H1 (cell line): ENCODE results near the gene SDHAF4. TPM values are rescaled to one million over a fixed set of nuclear protein-coding genes. Genes with fewer than 3 reads are reported as not detected.
"Not testable (repeated sequence)": the region's sequence is repeated elsewhere in the genome, so short reads cannot be mapped to it uniquely, and the experiment has no call there.

ENCODE experiments used
- CTCF ChIA-PET: fragments of 300-600 bp; sonication (Branson Sonifier 250); formaldehyde crosslinking; loops from one replicate; lab custom pipeline; 2021; ENCODE audit not compliant: partially characterized antibody; lab: Charles Lee
- POLR2A ChIA-PET: fragments of 300-600 bp; sonication (Branson Sonifier 250); formaldehyde crosslinking; loops from one replicate; lab custom pipeline; 2021; ENCODE audit warnings: inconsistent platforms; ENCODE audit not compliant: partially characterized antibody; lab: Charles Lee
- DNase-seq, 2 experiments: peaks; one replicate each; pipeline versions ENCODE4 v3.0.0 to v3.0.0-alpha.2; 2010 to 2022; ENCODE audit warnings: low spot score in 2 of 2, low read depth in 1 of 2, mixed read lengths in 1 of 2
- FAIRE-seq: peaks from 2 replicates; lab custom pipeline; 2011; peaks lifted over from hg19 to GRCh38; lab: Jason Lieb, UNC
- H2AFZ ChIP-seq: 2 replicates; pipeline ENCODE4 v1.8.1; 2012; ENCODE audit warnings: low read length, inconsistent platforms
- H2AK5ac ChIP-seq: 2 replicates; pipeline ENCODE4 v1.6.1; 2013; ENCODE audit warnings: low read depth, low read length
- H2BK120ac ChIP-seq: replicated peaks from 2 replicates; pipeline ENCODE3; 2013; ENCODE audit warnings: low read depth, low read length, inconsistent platforms
- H2BK12ac ChIP-seq: 2 replicates; pipeline ENCODE4 v1.6.1; 2013; ENCODE audit warnings: low read depth, low read length
- H2BK15ac ChIP-seq: 2 replicates; pipeline ENCODE4 v1.6.1; 2013; ENCODE audit warnings: low read length
- H2BK20ac ChIP-seq: 2 replicates; pipeline ENCODE4 v1.6.1; 2013; ENCODE audit warnings: low read length
- H2BK5ac ChIP-seq: 2 replicates; pipeline ENCODE4 v1.6.1; 2013; ENCODE audit warnings: low read depth, low read length
- H3K14ac ChIP-seq: 2 replicates; pipeline ENCODE4 v1.6.1; 2013; ENCODE audit warnings: inconsistent platforms; ENCODE audit not compliant: insufficient read length
- H3K18ac ChIP-seq: 2 replicates; pipeline ENCODE4 v1.6.1; 2013; ENCODE audit warnings: low read length; ENCODE audit errors: extremely low read depth
- H3K23ac ChIP-seq: 2 replicates; pipeline ENCODE4 v1.6.1; 2013; ENCODE audit warnings: inconsistent platforms; ENCODE audit not compliant: insufficient read length
- H3K23me2 ChIP-seq: 2 replicates; pipeline ENCODE4 v1.6.1; 2013; ENCODE audit warnings: low read depth, low read length
- H3K27ac ChIP-seq: 2 replicates; pipeline ENCODE4 v1.6.1; 2011; ENCODE audit warnings: low read depth, low read length, inconsistent platforms
- H3K27me3 ChIP-seq, 4 experiments: replicated peaks in 1 of 4; 1 replicate in 1 of 4; 2 replicates in 3 of 4; pipeline versions ENCODE4 v1.6.1 to v1.8.1; 2011 to 2013; ENCODE audit warnings: low read length in 3 of 4, mild to moderate bottlenecking in 3 of 4, inconsistent platforms in 2 of 4, mixed read lengths in 2 of 4, moderate library complexity in 1 of 4; ENCODE audit not compliant: control insufficient read depth in 3 of 4, insufficient read depth in 3 of 4; ENCODE audit errors: extremely low read depth in 1 of 4
- H3K36me3 ChIP-seq, 4 experiments: 2 replicates each; pipeline versions ENCODE4 v1.6.1 to v1.8.1; 2011 to 2013; ENCODE audit warnings: mild to moderate bottlenecking in 4 of 4, low read length in 3 of 4, moderate library complexity in 2 of 4, control low read depth in 1 of 4, inconsistent platforms in 1 of 4; ENCODE audit not compliant: insufficient read depth in 4 of 4, control insufficient read depth in 2 of 4
- H3K4ac ChIP-seq: replicated peaks from 2 replicates; pipeline ENCODE3; 2013; ENCODE audit warnings: low read length, low read depth, mixed read lengths, inconsistent platforms; ENCODE audit not compliant: insufficient read length
- H3K4me1 ChIP-seq, 4 experiments: replicated peaks in 1 of 4; 1 replicate in 1 of 4; 2 replicates in 3 of 4; pipeline versions ENCODE4 v1.6.1 to v1.8.1; 2011 to 2013; ENCODE audit warnings: low read length in 3 of 4, inconsistent platforms in 2 of 4, mixed read lengths in 1 of 4; ENCODE audit not compliant: insufficient read depth in 4 of 4, control insufficient read depth in 3 of 4
- H3K4me2 ChIP-seq, 2 experiments: 2 replicates each; pipeline versions ENCODE4 v1.6.1 to v1.8.1; 2011 to 2013; ENCODE audit warnings: low read depth in 2 of 2, low read length in 2 of 2, control low read depth in 1 of 2, inconsistent platforms in 1 of 2, mild to moderate bottlenecking in 1 of 2; ENCODE audit not compliant: insufficient read depth in 1 of 2
- H3K4me3 ChIP-seq, 4 experiments: fragments of 200-600, 300-600 bp in 1 of 4; sonication (generic), shearing (Covaris generic), sonication (Bioruptor Twin) in 1 of 4; 2 replicates each; pipeline versions ENCODE4 v1.5.1 to v1.8.1; 2011 to 2016; ENCODE audit warnings: low read length in 4 of 4, low read depth in 3 of 4, control low read depth in 2 of 4, inconsistent platforms in 2 of 4, mild to moderate bottlenecking in 2 of 4, mixed read lengths in 1 of 4, moderate library complexity in 1 of 4; ENCODE audit not compliant: insufficient read depth in 2 of 4; ENCODE audit errors: extremely low read depth in 1 of 4
- H3K56ac ChIP-seq: replicated peaks from 2 replicates; pipeline ENCODE3; 2013; ENCODE audit warnings: low read depth, mild to moderate bottlenecking, mixed read lengths, low read length, inconsistent platforms; ENCODE audit not compliant: insufficient read length
- H3K79me1 ChIP-seq: 2 replicates; pipeline ENCODE4 v1.6.1; 2013; ENCODE audit warnings: low read depth, low read length, control low read depth
- H3K79me2 ChIP-seq, 2 experiments: 2 replicates each; pipeline versions ENCODE4 v1.6.1 to v1.8.1; 2012 to 2013; ENCODE audit warnings: low read length in 2 of 2, mild to moderate bottlenecking in 2 of 2, inconsistent platforms in 1 of 2; ENCODE audit not compliant: insufficient read depth in 2 of 2, control insufficient read depth in 1 of 2
- H3K9ac ChIP-seq, 4 experiments: replicated peaks in 1 of 4; 1 replicate in 1 of 4; 2 replicates in 3 of 4; pipeline versions ENCODE4 v1.6.1 to v1.8.1; 2011 to 2013; ENCODE audit warnings: low read depth in 3 of 4, low read length in 3 of 4, control low read depth in 2 of 4, mild to moderate bottlenecking in 2 of 4, moderate library complexity in 2 of 4, inconsistent platforms in 1 of 4; ENCODE audit errors: extremely low read depth in 1 of 4
- H3K9me3 ChIP-seq, 2 experiments: 2 replicates each; pipeline versions ENCODE4 v1.6.1 to v1.8.1; 2012 to 2013; ENCODE audit warnings: mild to moderate bottlenecking in 2 of 2, moderate library complexity in 2 of 2, control low read depth in 1 of 2, inconsistent platforms in 1 of 2, low read depth in 1 of 2, low read length in 1 of 2, mixed read lengths in 1 of 2; ENCODE audit not compliant: insufficient read depth in 2 of 2
- H4K20me1 ChIP-seq, 2 experiments: replicated peaks in 1 of 2; 2 replicates each; pipeline versions ENCODE3 to v1.8.1; 2011 to 2013; ENCODE audit warnings: inconsistent platforms in 2 of 2, low read length in 2 of 2, mild to moderate bottlenecking in 1 of 2; ENCODE audit not compliant: insufficient read depth in 2 of 2, control insufficient read depth in 1 of 2
- H4K5ac ChIP-seq: 2 replicates; pipeline ENCODE4 v1.6.1; 2013; ENCODE audit warnings: low read length, low read depth, mixed read lengths, inconsistent platforms; ENCODE audit not compliant: insufficient read length
- H4K8ac ChIP-seq: 2 replicates; pipeline ENCODE4 v1.8.0; 2013; ENCODE audit warnings: mild to moderate bottlenecking, moderate library complexity, low read length, inconsistent platforms; ENCODE audit not compliant: insufficient read depth; ENCODE audit errors: extremely low read depth
- H4K91ac ChIP-seq: replicated peaks from 2 replicates; pipeline ENCODE3; 2013; ENCODE audit warnings: low read length, mixed read lengths, inconsistent platforms; ENCODE audit not compliant: insufficient read length
- WGBS, 2 experiments: shearing (Covaris generic) in 1 of 2; methylation state at CpG; one replicate each; pipeline versions ENCODE4 v1.1.6 to v1.1.7; 2013 to 2015; ENCODE audit warnings: low lambda C conversion rate in 2 of 2, mixed read lengths in 2 of 2, inconsistent platforms in 1 of 2, low coverage in 1 of 2, missing lambda C conversion rate in 1 of 2; ENCODE audit not compliant: insufficient replicate concordance in 2 of 2, insufficient coverage in 1 of 2, insufficient read length in 1 of 2; ENCODE audit errors: extremely low coverage in 1 of 2, missing lambda C conversion rate in 1 of 2; 5-methylcytosine and 5-hydroxymethylcytosine counted together
- polyA plus RNA-seq, 7 experiments: library from polyadenylated mRNA; depleted of rRNA in 3 of 7; stranded (reverse) in 5 of 7; unstranded in 2 of 7; fragments of >200 nt in 5 of 7; fragments of 200-250 nt in 2 of 7; gene quantifications; 1 replicate in 5 of 7; 2 replicates in 1 of 7; 4 replicates in 1 of 7; pipeline versions ENCODE4 v1.2.1 to v1.2.3, GENCODE V29; 2011 to 2013; ENCODE audit warnings: missing spikeins in 2 of 7, mixed read lengths in 2 of 7
- total RNA-seq: library from RNA; stranded (reverse); fragmentation: NEBNext Ultra II Directional; extraction: Animal tissue kit (Norgen Biotek cat#: 25700); gene quantifications from 2 replicates; pipeline ENCODE4 v1.2.1, GENCODE V29; 2021

Gene SDHAF4
- total and polyA plus RNA-seq, 2 of the 8 experiments (the other 6 are each of a cell fraction or from before 2014, with no cell fraction given), result 9.8 to 14.9 TPM

DNA sequence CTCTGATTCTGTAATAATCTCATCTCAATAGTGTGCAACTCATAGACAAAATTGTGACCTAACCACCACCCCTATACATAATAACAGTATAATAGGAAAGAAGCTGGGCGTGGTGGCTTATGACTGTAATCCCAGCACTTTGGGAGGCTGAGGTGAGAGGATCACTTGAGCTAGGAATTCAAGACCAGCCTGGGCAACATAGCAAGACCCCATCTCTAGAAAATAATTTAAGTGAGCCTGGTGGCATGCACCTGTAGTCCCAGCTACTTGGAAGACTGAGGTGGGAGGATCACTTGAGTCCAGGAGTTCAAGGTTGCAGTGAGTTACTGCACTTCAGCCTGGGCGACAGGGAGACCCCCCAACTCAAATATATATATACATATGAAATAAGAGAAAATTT is 4.3 kb upstream of the SDHAF4 start:
- H3K23ac ChIP-seq, H3K56ac ChIP-seq, H3K14ac ChIP-seq, H3K79me2 ChIP-seq, H3K4me1 ChIP-seq, H2BK5ac ChIP-seq, H4K20me1 ChIP-seq, H3K9me3 ChIP-seq, H3K36me3 ChIP-seq, H4K8ac ChIP-seq, H3K79me1 ChIP-seq, H3K23me2 ChIP-seq, H3K9ac ChIP-seq, H3K4ac ChIP-seq, H3K27ac ChIP-seq, H2BK20ac ChIP-seq, H3K4me2 ChIP-seq, H3K18ac ChIP-seq, FAIRE-seq, H2BK12ac ChIP-seq, CTCF ChIA-PET, H3K4me3 ChIP-seq, H4K5ac ChIP-seq, H3K27me3 ChIP-seq, H4K91ac ChIP-seq, H2AFZ ChIP-seq, DNase-seq, H2BK15ac ChIP-seq, POLR2A ChIA-PET, H2AK5ac ChIP-seq, H2BK120ac ChIP-seq: not testable (repeated sequence)
- 89% methylated on average over 2 of the region's 2 CpGs; no CpG with 5 or more reads in 1 of the 2 experiments for whole genome bisulfite sequencing, 2 experiments
